Dendritic cell treated with granulocyte-macrophage colony-stimulating factor and Interleukin-4, amounts not matched to agents 40 ng/mL and 50 ng/mL, for 4 days (primary cell): ENCODE measurements around the gene TNS4.

ENCODE experiments used
- H3K27ac Mint-ChIP-seq: one replicate; pipeline ENCODE4 v1.8.0; 2022; ENCODE audit warnings: mild to moderate bottlenecking, mixed read lengths
- H3K27me3 Mint-ChIP-seq: one replicate; pipeline ENCODE4 v1.8.0; 2022; ENCODE audit warnings: mild to moderate bottlenecking, mixed read lengths
- H3K36me3 Mint-ChIP-seq: one replicate; pipeline ENCODE4 v1.8.0; 2022; ENCODE audit warnings: low read depth, mixed read lengths
- H3K4me1 Mint-ChIP-seq: one replicate; pipeline ENCODE4 v1.8.0; 2022; ENCODE audit warnings: low read depth, mixed read lengths
- H3K4me3 Mint-ChIP-seq: one replicate; pipeline ENCODE4 v1.8.0; 2022; ENCODE audit warnings: mild to moderate bottlenecking, moderate library complexity, mixed read lengths
- H3K9me3 Mint-ChIP-seq: one replicate; pipeline ENCODE4 v1.8.0; 2022; ENCODE audit warnings: mixed read lengths
- intact Hi-C: fragments of 100-400 bp; cut with micrococcal nuclease; formaldehyde crosslinking; loops from one replicate; pipeline ENCODE4 v1.15.0; 2022

The TNS4 gene

GRCh38 chr17:40450175-40450574, 51.2 kb downstream of the TNS4 start:
- H3K27ac Mint-ChIP-seq: no peak overlapping the region
- H3K9me3 Mint-ChIP-seq: no peaks in the 10 kb centered on the region
- peaks cover 28% of the 10 kb centered on the region for H3K4me1 Mint-ChIP-seq
- H3K36me3 Mint-ChIP-seq: no peaks in the 10 kb centered on the region
- H3K27me3 Mint-ChIP-seq: peaks cover 43% of the 10 kb centered on the region
- no peak overlapping the region for H3K4me3 Mint-ChIP-seq
- intact Hi-C loops: no loop called here

- Mint-ChIP-seq H3K27me3 (peaks cover 47% of the 10 kb centered on the region), H3K4me3 (no peak overlapping the region), H3K9me3 (no peaks in the 10 kb centered on the region), H3K36me3 (no peaks in the 10 kb centered on the region), H3K4me1 (peaks cover 42% of the 10 kb centered on the region), H3K27ac (peak overlapping the region; percentile 30)
- intact Hi-C loops: no loop called here
Observed at GRCh38 chr17:40448639-40449261, 52.7 kb downstream of the TNS4 start.

DNA sequence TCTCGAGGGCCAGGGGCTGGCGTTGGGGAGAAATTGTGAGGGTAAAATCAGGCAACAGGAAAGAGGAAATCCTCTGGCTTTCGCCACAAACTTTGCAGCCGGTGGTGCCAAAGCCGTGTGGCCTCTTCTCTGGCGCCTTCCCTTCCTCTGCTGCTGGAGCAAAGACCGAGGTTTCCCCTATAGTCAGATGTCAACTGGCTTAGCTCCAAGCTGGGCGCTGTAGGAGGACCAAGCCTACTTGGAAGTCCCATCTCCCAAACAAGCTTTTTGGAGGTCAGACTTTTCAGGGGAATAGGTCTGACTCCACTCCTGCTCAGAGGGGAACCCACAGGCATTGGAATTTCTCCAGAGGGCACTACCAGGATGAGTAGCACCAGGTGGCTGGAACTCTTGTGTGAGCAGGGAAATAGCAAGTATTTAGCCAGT, 53.2 kb downstream of the TNS4 start:
- intact Hi-C loops: no loop called here
- H3K27ac Mint-ChIP-seq: peak overlapping the region; percentile 30

GRCh38 chr17:40447806-40448205, 53.6 kb downstream of the TNS4 start:
- intact Hi-C loops: no loop called here
- H3K9me3 Mint-ChIP-seq: no peaks in the 10 kb centered on the region
- H3K4me3 Mint-ChIP-seq: no peak overlapping the region
- peaks cover 43% of the 10 kb centered on the region for H3K4me1 Mint-ChIP-seq
- no peaks in the 10 kb centered on the region for H3K36me3 Mint-ChIP-seq
- peaks cover 46% of the 10 kb centered on the region for H3K27me3 Mint-ChIP-seq
- peak overlapping the region; percentile 5 for H3K27ac Mint-ChIP-seq

More for the DNA sequence above, 53.2 kb downstream of the TNS4 start:
- H3K4me1 Mint-ChIP-seq: peaks cover 43% of the 10 kb centered on the region
- no peaks in the 10 kb centered on the region for H3K9me3 Mint-ChIP-seq
- H3K36me3 Mint-ChIP-seq: no peaks in the 10 kb centered on the region
- no peak overlapping the region for H3K4me3 Mint-ChIP-seq
- H3K27me3 Mint-ChIP-seq: peaks cover 46% of the 10 kb centered on the region

- peaks cover 49% of the 10 kb centered on the region for H3K4me1 Mint-ChIP-seq
- intact Hi-C loops: no loop called here
Observed at GRCh38 chr17:40447148-40447644, 54.2 kb downstream of the TNS4 start.

GRCh38 chr17:40445751-40446468, 55.5 kb downstream of the TNS4 start:
- Mint-ChIP-seq H3K36me3 (no peaks in the 10 kb centered on the region), H3K4me3 (peak overlapping the region; percentile 54), H3K27me3 (peaks cover 51% of the 10 kb centered on the region), H3K4me1 (peaks cover 49% of the 10 kb centered on the region), H3K9me3 (no peaks in the 10 kb centered on the region), H3K27ac (no peak overlapping the region)
- intact Hi-C loops: no loop called here

More at GRCh38 chr17:40447148-40447644, 54.2 kb downstream of the TNS4 start:
- Mint-ChIP-seq H3K36me3 (no peaks in the 10 kb centered on the region), H3K27ac (peak overlapping the region; percentile 5), H3K4me3 (no peak overlapping the region), H3K9me3 (no peaks in the 10 kb centered on the region), H3K27me3 (peaks cover 48% of the 10 kb centered on the region)

GRCh38 chr17:40443988-40444899, 57.2 kb downstream of the TNS4 start:
- Mint-ChIP-seq H3K4me1 (peaks cover 49% of the 10 kb centered on the region), H3K4me3 (peak overlapping the region; percentile 72), H3K36me3 (no peaks in the 10 kb centered on the region), H3K27me3 (peaks cover 49% of the 10 kb centered on the region), H3K27ac (peak overlapping the region; percentile 68), H3K9me3 (no peaks in the 10 kb centered on the region)
- intact Hi-C loops: loop anchor here (5.0 kb wide), 1 partner anchor 47 kb away; no protein-coding TSS in a partner anchor

DNA sequence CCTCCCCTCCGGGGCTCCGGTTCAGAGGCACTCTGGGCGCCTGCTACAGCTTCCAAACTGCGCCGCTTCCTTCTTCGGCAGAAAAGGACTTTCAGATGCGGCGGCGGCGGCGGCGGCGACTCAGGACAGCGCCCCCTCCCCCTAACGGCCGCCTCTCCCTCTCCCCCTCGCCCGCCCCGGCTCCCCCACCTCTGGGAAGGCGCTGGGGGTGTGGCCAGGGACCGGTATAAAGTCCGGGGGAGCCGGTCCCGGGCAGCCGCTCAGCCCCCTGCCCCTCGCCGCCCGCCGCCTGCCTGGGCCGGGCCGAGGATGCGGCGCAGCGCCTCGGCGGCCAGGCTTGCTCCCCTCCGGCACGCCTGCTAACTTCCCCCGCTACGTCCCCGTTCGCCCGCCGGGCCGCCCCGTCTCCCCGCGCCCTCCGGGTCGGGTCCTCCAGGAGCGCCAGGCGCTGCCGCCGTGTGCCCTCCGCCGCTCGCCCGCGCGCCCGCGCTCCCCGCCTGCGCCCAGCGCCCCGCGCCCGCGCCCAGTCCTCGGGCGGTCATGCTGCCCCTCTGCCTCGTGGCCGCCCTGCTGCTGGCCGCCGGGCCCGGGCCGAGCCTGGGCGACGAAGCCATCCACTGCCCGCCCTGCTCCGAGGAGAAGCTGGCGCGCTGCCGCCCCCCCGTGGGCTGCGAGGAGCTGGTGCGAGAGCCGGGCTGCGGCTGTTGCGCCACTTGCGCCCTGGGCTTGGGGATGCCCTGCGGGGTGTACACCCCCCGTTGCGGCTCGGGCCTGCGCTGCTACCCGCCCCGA, 58.0 kb downstream of the TNS4 start, which contains the start of gene IGFBP4:
TSS of gene IGFBP4 (plus strand) at position 255 of the 792 bp plus-strand sequence. CDS start at position 541, 286 bp downstream.
- Mint-ChIP-seq H3K9me3 (no peaks in the 10 kb centered on the region), H3K4me3 (peak within 1 kb of the TSS; percentile 72), H3K4me1 (peaks cover 44% of the 10 kb centered on the region), H3K36me3 (no peaks in the 10 kb centered on the region), H3K27ac (peak within 1 kb of the TSS; percentile 68), H3K27me3 (peaks cover 44% of the 10 kb centered on the region)
- intact Hi-C loops: loop anchor here (5.0 kb wide), 1 partner anchor 46 kb away; no protein-coding TSS in a partner anchor

DNA sequence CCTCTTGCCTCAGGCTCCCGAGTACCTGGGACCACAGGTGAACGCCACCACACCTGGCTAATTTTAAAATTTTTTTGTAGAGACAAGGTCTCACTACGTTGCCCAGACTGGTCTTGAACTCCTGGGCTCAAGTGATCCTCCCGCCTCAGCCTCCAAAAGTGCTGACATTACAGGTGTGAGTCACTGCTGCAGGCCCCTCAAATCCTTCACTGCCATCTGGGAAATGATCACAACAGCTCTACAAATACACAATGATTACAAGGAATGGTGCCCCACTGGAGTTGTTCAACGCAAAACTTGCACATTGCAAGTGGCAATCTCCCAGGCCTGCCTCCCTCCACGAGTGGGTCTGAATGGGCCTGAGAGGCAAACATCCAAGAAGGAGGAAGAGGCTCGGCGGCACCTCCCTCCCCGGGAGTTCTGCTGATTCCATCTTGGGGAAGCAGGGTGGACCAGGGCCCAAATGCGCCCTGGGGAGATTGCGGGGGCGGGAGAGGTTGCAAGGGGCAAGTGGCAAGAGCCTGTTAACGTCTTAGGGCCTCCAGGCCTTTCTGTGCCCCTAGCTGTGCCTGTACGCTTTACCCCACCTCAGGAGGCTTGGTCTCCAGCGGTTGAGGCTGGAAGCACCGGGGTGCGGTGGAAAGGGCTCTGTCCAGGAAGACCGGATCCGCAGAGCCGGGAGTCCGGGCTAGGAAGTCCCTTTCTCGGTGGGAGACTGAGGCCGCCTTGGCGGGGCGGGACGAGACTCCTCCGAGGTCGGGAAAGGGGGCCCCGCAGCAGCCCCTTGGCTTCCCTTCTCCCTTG, 58.8 kb downstream of the TNS4 start:
- H3K9me3 Mint-ChIP-seq: no peaks in the 10 kb centered on the region
- peak overlapping the region; percentile 8 for H3K27ac Mint-ChIP-seq
- H3K4me3 Mint-ChIP-seq: peak overlapping the region; percentile 72
- H3K36me3 Mint-ChIP-seq: no peaks in the 10 kb centered on the region
- peaks cover 41% of the 10 kb centered on the region for H3K27me3 Mint-ChIP-seq
- H3K4me1 Mint-ChIP-seq: peaks cover 37% of the 10 kb centered on the region
- intact Hi-C loops: loop anchor here (5.0 kb wide), 1 partner anchor 45 kb away; no protein-coding TSS in a partner anchor

DNA sequence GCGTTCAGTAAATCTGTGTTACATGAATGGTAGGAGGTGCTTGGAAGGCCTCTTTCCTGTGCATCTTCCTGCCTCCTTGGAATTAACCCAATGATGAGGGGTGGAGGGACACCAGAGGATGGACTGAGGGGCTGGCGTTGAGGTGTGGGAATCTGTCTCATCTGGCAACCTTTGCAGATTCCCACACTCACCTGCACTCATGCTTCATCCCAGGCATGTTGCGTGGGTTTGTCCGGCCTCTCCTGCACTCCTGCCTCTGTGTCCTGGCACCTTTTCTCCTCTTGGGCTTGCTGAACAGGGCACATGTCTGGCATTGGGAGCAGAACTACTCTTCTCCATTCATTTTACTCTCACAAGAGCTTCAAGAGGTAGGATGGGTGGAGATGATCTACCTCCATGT, 61.3 kb downstream of the TNS4 start:
- no peak overlapping the region for H3K4me3 Mint-ChIP-seq

DNA sequence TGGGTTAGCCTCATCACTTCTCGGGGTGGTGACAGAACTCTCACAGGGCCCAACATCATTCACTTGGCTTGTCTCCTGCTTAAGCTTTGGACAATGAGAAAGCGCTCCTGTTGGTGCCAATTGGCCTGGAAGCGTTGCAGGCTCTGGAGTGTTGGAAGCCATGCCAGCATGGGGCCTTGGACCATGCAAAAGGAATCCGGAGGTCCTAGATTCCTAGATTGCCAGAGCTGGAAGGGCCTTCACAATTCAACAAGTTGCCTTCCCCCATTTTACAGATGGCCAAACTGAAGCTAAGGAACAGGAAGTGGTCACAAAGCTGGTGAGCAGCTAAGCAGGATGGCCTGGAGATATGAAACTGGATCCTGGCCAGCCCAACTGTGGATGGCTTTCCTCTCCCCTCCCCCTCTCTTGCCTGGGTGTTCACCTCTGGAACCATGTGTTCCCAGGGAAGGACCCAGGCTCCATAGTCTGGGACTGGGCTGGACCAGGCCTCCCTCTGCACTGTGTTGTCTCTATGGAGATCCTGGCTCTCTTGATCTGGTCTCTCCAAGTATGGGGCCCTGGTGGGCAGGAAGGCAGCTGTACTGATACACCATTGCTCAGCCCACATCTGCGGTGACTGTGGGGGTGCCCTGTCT, 64.2 kb downstream of the TNS4 start:
- H3K4me1 Mint-ChIP-seq: peaks cover 18% of the 10 kb centered on the region

More for the DNA sequence above, 61.3 kb downstream of the TNS4 start:
- no peaks in the 10 kb centered on the region for H3K9me3 Mint-ChIP-seq
- peaks cover 35% of the 10 kb centered on the region for H3K27me3 Mint-ChIP-seq
- H3K36me3 Mint-ChIP-seq: no peaks in the 10 kb centered on the region
- intact Hi-C loops: loop anchor here (2.0 to 5.0 kb wide), 2 partner anchors 43 to 93 kb away; no protein-coding TSS in a partner anchor
- peaks cover 38% of the 10 kb centered on the region for H3K4me1 Mint-ChIP-seq
- H3K27ac Mint-ChIP-seq: no peak overlapping the region

GRCh38 chr17:40436636-40437035, 64.8 kb downstream of the TNS4 start:
- no peak overlapping the region for H3K27ac Mint-ChIP-seq
- H3K27me3 Mint-ChIP-seq: peaks cover 12% of the 10 kb centered on the region
- intact Hi-C loops: no loop called here
- H3K4me1 Mint-ChIP-seq: peaks cover 18% of the 10 kb centered on the region
- no peak overlapping the region for H3K4me3 Mint-ChIP-seq
- H3K36me3 Mint-ChIP-seq: no peaks in the 10 kb centered on the region
- H3K9me3 Mint-ChIP-seq: no peaks in the 10 kb centered on the region

More for the DNA sequence above, 64.2 kb downstream of the TNS4 start:
- Mint-ChIP-seq H3K27ac (no peak overlapping the region), H3K36me3 (no peaks in the 10 kb centered on the region), H3K27me3 (peaks cover 16% of the 10 kb centered on the region), H3K4me3 (no peak overlapping the region), H3K9me3 (no peaks in the 10 kb centered on the region)
- intact Hi-C loops: no loop called here
